Astrocyte (in vitro differentiated cells and primary cell): ENCODE measurements around the gene KNSTRN. TPM values are rescaled to one million over a fixed set of nuclear protein-coding genes. Genes with fewer than 3 reads are reported as not detected.
A peak's percentile ranks its signal among the peaks of the same experiment; 100 is the strongest.

Experiments
- DNase-seq: peaks from one replicate; pipeline ENCODE4 v3.0.0-alpha.2; 2010; ENCODE audit warnings: low read depth
- FAIRE-seq: peaks from 2 replicates; lab custom pipeline; 2011; peaks lifted over from hg19 to GRCh38; lab: Jason Lieb, UNC
- H2AFZ ChIP-seq: 2 replicates; pipeline ENCODE4 v1.6.0; 2012; ENCODE audit warnings: low read depth, low read length, inconsistent platforms
- H3K27ac ChIP-seq: 2 replicates; pipeline ENCODE4 v1.5.1; 2011; ENCODE audit warnings: low read depth, low read length, inconsistent platforms
- H3K27me3 ChIP-seq: 2 replicates; pipeline ENCODE4 v1.6.0; 2011; ENCODE audit warnings: low read length, inconsistent platforms; ENCODE audit not compliant: insufficient read depth
- H3K36me3 ChIP-seq: 2 replicates; pipeline ENCODE4 v1.5.1; 2011; ENCODE audit warnings: low read length, inconsistent platforms; ENCODE audit not compliant: insufficient read depth
- H3K4me1 ChIP-seq: 2 replicates; pipeline ENCODE4 v1.5.1; 2011; ENCODE audit warnings: low read length, inconsistent platforms; ENCODE audit not compliant: insufficient read depth
- H3K4me2 ChIP-seq: 2 replicates; pipeline ENCODE4 v1.6.0; 2012; ENCODE audit warnings: low read length, inconsistent platforms
- H3K4me3 ChIP-seq: 2 replicates; pipeline ENCODE4 v1.5.1; 2011; ENCODE audit warnings: low read depth, mild to moderate bottlenecking, low read length, inconsistent platforms; ENCODE audit not compliant: insufficient read depth
- H3K79me2 ChIP-seq: 2 replicates; pipeline ENCODE4 v1.6.0; 2012; ENCODE audit warnings: mild to moderate bottlenecking, low read length, inconsistent platforms; ENCODE audit not compliant: insufficient read depth
- H3K9ac ChIP-seq: 2 replicates; pipeline ENCODE4 v1.6.0; 2012; ENCODE audit warnings: mild to moderate bottlenecking, low read length, inconsistent platforms
- H3K9me3 ChIP-seq: 2 replicates; pipeline ENCODE4 v1.5.1; 2012; ENCODE audit warnings: low read depth, mild to moderate bottlenecking, low read length, inconsistent platforms; ENCODE audit not compliant: insufficient read depth
- H4K20me1 ChIP-seq: 2 replicates; pipeline ENCODE4 v1.6.0; 2012; ENCODE audit warnings: low read length, inconsistent platforms; ENCODE audit not compliant: insufficient read depth
- H3K27ac Mint-ChIP-seq: one replicate; pipeline ENCODE4 v1.8.0; 2021; ENCODE audit warnings: mild to moderate bottlenecking, mixed read lengths; ENCODE audit not compliant: unreplicated experiment
- H3K27me3 Mint-ChIP-seq: one replicate; pipeline ENCODE4 v1.8.0; 2021; ENCODE audit warnings: low read depth, mixed read lengths; ENCODE audit not compliant: unreplicated experiment
- H3K36me3 Mint-ChIP-seq: one replicate; pipeline ENCODE4 v1.8.0; 2021; ENCODE audit warnings: low read depth, mixed read lengths; ENCODE audit not compliant: unreplicated experiment
- H3K4me1 Mint-ChIP-seq: one replicate; pipeline ENCODE4 v1.8.0; 2021; ENCODE audit warnings: low read depth, mixed read lengths; ENCODE audit not compliant: unreplicated experiment
- H3K4me3 Mint-ChIP-seq: one replicate; pipeline ENCODE4 v1.8.0; 2021; ENCODE audit warnings: mild to moderate bottlenecking, moderate library complexity, mixed read lengths; ENCODE audit not compliant: unreplicated experiment
- H3K9me3 Mint-ChIP-seq: one replicate; pipeline ENCODE4 v1.8.0; 2021; ENCODE audit warnings: mild to moderate bottlenecking, mixed read lengths; ENCODE audit not compliant: unreplicated experiment
- EZH2 ChIP-seq: IDR thresholded peaks from 2 replicates; pipeline ENCODE4 v1.6.1; 2012; ENCODE audit warnings: mild to moderate bottlenecking, low read length, inconsistent platforms; ENCODE audit not compliant: insufficient read depth
- total RNA-seq: library from RNA; stranded (reverse); gene quantifications from 2 replicates; pipeline ENCODE4 v1.2.1, GENCODE V29; 2021
- TF ChIP-seq, protein P1 (sequence below): IDR thresholded peaks from 2 replicates; pipeline ENCODE4 v1.5.1; 2011; ENCODE audit warnings: low read depth, mild to moderate bottlenecking, inconsistent platforms, low read length, moderate library complexity; ENCODE audit not compliant: insufficient read depth

KNSTRN gene
- total RNA-seq, 1 donor from 2014 or later: 37.8 TPM

DNA sequence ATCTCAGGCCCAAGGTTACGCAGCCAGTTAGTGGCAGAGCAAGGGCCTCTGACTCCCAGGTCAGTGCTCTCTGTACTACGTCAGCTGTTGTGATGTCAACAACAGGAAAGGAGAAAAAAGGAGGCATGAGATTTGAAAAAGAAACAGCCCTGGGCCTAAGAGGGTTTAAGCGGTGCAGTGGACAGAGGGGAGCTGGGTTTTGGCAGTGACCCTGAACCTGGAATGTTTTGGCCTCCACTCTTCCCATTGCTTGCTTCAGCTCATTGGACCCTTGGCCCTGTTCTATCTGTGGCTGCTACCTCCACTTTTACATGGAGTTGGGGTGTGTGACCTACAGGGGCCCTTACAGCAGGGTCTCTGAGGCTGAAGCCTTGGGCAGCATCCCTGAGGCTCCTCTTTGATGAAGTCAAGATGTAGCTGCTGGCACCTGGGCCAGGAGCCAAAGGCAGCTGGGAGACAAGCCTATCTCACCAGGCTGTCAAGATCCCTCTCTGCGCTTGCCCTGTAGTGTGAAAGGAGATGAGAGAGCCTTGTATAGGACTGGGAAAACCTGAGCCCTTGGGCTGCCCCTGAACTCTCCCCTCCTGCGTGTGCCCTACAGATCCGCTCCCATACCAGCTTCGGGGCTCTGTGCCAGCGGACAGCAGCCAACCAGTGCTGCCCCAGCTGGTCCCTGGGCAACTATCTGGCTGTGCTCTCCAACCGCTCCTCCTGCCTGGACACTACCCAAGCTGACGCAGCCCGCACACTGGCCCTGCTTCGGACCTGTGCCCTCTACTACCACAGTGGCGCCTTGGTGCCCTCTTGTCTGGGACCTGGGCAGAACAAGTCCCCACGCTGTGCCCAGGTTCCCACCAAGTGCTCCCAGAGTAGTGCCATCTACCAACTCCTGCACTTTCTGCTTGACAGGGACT is 15.8 kb upstream of the KNSTRN start:
- H4K20me1 ChIP-seq: no peaks in the 10 kb centered on the region
- Mint-ChIP-seq H3K4me1 (no peaks in the 10 kb centered on the region), H3K4me3 (no peak overlapping the region), H3K9me3 (peaks cover 6% of the 10 kb centered on the region), H3K27ac (no peak overlapping the region), H3K27me3 (peaks cover 57% of the 10 kb centered on the region), H3K36me3 (no peaks in the 10 kb centered on the region)
- H3K4me2 ChIP-seq: no peak overlapping the region
- no peaks in the 10 kb centered on the region for H3K79me2 ChIP-seq
- FAIRE-seq (no peak), DNase-seq (no peak)
- H3K4me1 ChIP-seq: peaks cover 4% of the 10 kb centered on the region
- TF ChIP-seq, protein P1, sequence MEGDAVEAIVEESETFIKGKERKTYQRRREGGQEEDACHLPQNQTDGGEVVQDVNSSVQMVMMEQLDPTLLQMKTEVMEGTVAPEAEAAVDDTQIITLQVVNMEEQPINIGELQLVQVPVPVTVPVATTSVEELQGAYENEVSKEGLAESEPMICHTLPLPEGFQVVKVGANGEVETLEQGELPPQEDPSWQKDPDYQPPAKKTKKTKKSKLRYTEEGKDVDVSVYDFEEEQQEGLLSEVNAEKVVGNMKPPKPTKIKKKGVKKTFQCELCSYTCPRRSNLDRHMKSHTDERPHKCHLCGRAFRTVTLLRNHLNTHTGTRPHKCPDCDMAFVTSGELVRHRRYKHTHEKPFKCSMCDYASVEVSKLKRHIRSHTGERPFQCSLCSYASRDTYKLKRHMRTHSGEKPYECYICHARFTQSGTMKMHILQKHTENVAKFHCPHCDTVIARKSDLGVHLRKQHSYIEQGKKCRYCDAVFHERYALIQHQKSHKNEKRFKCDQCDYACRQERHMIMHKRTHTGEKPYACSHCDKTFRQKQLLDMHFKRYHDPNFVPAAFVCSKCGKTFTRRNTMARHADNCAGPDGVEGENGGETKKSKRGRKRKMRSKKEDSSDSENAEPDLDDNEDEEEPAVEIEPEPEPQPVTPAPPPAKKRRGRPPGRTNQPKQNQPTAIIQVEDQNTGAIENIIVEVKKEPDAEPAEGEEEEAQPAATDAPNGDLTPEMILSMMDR: no peak
- no peak for TF ChIP-seq EZH2
- H3K4me3 ChIP-seq: no peak overlapping the region
- no peaks in the 10 kb centered on the region for H3K9me3 ChIP-seq
- H2AFZ ChIP-seq: no peak overlapping the region
- H3K27ac ChIP-seq: no peak overlapping the region
- H3K36me3 ChIP-seq: no peaks in the 10 kb centered on the region
- H3K27me3 ChIP-seq: peaks cover 7% of the 10 kb centered on the region
- no peak overlapping the region for H3K9ac ChIP-seq

DNA sequence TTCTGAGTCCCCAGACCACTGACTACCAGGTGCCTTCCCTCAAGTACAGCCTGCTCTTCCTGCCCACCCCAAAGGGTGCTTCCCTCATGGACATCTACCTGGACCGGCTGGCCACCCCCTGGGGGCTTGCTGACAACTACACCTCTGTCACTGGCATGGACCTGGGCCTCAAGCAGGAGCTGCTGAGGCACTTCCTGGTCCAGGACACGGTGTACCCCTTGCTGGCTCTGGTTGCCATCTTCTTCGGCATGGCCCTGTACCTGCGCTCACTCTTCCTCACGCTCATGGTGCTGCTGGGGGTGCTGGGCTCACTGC is 15.2 kb upstream of the KNSTRN start:
- Mint-ChIP-seq H3K27me3 (peaks cover 53% of the 10 kb centered on the region), H3K4me1 (no peaks in the 10 kb centered on the region), H3K27ac (no peak overlapping the region), H3K4me3 (no peak overlapping the region), H3K9me3 (peaks cover 6% of the 10 kb centered on the region), H3K36me3 (no peaks in the 10 kb centered on the region)
- H3K79me2 ChIP-seq: no peaks in the 10 kb centered on the region
- no peaks in the 10 kb centered on the region for H3K36me3 ChIP-seq
- no peak overlapping the region for H3K4me3 ChIP-seq
- FAIRE-seq (no peak), DNase-seq (no peak)
- no peaks in the 10 kb centered on the region for H4K20me1 ChIP-seq
- H3K27ac ChIP-seq: no peak overlapping the region
- peaks cover under 1% of the 10 kb centered on the region for H3K27me3 ChIP-seq
- H3K4me1 ChIP-seq: peaks cover 4% of the 10 kb centered on the region
- peak overlapping the region; percentile 86 for H3K4me2 ChIP-seq
- no peak overlapping the region for H3K9ac ChIP-seq
- peak; percentile 12 for TF ChIP-seq EZH2
- TF ChIP-seq, protein P1: no peak
- H3K9me3 ChIP-seq: no peaks in the 10 kb centered on the region
- H2AFZ ChIP-seq: peak overlapping the region; percentile 88
